IPS DF 6.9 (cell line): ENCODE data around the gene LPAR5.
A peak's percentile ranks its signal among the peaks of the same experiment; 100 is the strongest.

Experiments used
- DNase-seq: peaks from one replicate; pipeline ENCODE4 v3.0.0-alpha.2; 2013; ENCODE audit warnings: low read depth, low spot score
- H3K27ac ChIP-seq: one replicate; pipeline ENCODE4 v1.5.1; 2013; ENCODE audit warnings: low read length, control low read depth
- H3K27me3 ChIP-seq: 2 replicates; pipeline ENCODE4 v1.6.1; 2013; ENCODE audit warnings: mild to moderate bottlenecking, low read length; ENCODE audit not compliant: control insufficient read depth, insufficient read depth
- H3K36me3 ChIP-seq: 2 replicates; pipeline ENCODE4 v1.6.1; 2013; ENCODE audit warnings: low read length; ENCODE audit not compliant: control insufficient read depth, insufficient read depth
- H3K4me1 ChIP-seq: 2 replicates; pipeline ENCODE4 v1.6.1; 2013; ENCODE audit warnings: low read length; ENCODE audit not compliant: control insufficient read depth, insufficient read depth
- H3K4me3 ChIP-seq: 2 replicates; pipeline ENCODE4 v1.5.1; 2013; ENCODE audit warnings: mild to moderate bottlenecking, low read length
- H3K9me3 ChIP-seq: 2 replicates; pipeline ENCODE4 v1.6.1; 2013; ENCODE audit warnings: low read length, inconsistent platforms; ENCODE audit not compliant: control insufficient read depth, insufficient read depth
- WGBS: extraction: QIAGEN DNeasy Blood & Tissue Kit; methylation state at CpG from one replicate; pipeline ENCODE4 v1.1.7; 2013; ENCODE audit warnings: mixed read lengths, missing lambda C conversion rate; ENCODE audit not compliant: insufficient read length, insufficient coverage; 5-methylcytosine and 5-hydroxymethylcytosine counted together

Gene LPAR5

DNA sequence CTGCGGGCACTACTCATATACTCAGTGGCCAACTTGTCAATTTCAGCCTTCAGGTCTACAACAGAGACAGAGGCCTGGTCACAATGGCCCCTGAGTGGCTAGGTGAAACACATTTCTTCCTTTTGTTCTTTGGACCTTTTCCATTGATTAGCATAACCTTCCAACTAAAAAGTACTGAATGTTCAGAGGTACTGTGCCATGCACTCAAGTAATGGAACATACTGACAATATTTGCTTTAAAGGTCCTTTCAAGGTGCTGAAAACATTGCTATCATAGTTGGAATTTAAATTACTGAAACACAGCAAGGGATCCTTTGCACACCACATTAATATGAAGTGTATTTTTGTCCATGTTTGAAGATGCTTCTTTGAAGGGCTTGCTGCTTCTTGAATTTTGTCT, 17.6 kb upstream of the LPAR5 start:
- no peak for DNase-seq
- H3K36me3 ChIP-seq = peaks cover 7% of the 10 kb centered on the region; the same call in 1 of the 2 replicates
- no peaks in the 10 kb centered on the region; the same call in 1 of the 2 replicates for H3K4me1 ChIP-seq
- no peaks in the 10 kb centered on the region for H3K27me3 ChIP-seq
- WGBS = no CpG with 5 or more reads among the region's 1 CpG
- no peak overlapping the region for H3K27ac ChIP-seq
- H3K4me3 ChIP-seq = no peak overlapping the region
- H3K9me3 ChIP-seq = no peaks in the 10 kb centered on the region

- WGBS = no CpG with 5 or more reads among the region's 12 CpGs
- Histone ChIP-seq H3K36me3 (peaks cover 7% of the 10 kb centered on the region; the same call in 1 of the 2 replicates), H3K4me1 (no peaks in the 10 kb centered on the region; the same call in 1 of the 2 replicates)
These were observed 16.6 kb upstream of the LPAR5 start for GRCh38 chr12:6652391-6652790.

DNA sequence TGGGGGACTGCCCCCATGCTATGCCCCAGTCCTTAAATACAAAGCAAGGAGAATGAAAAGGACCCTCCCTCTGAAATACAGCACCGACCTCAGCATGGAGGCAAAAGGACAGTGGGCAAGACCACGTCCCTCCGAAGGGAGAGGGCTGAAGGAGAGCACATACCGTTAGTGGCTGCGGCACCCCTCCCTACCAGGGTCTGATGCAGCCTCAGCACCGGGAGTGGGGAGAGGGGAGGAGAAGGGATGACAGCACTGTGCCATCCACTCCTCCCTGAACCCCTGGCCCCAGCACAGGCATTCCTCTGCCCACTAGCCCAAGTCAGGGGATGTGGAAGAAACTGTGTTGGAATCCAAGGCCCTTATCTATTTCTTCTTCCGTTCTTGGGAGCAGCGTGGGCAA, 15.1 kb upstream of the LPAR5 start:
- WGBS = no CpG with 5 or more reads among the region's 8 CpGs
- no peak overlapping the region for H3K4me3 ChIP-seq
- H3K36me3 ChIP-seq = peaks cover 7% of the 10 kb centered on the region; the same call in 1 of the 2 replicates
- H3K27me3 ChIP-seq = no peaks in the 10 kb centered on the region
- H3K27ac ChIP-seq = no peak overlapping the region
- H3K9me3 ChIP-seq = no peaks in the 10 kb centered on the region
- no peak for DNase-seq
- no peaks in the 10 kb centered on the region; the same call in 1 of the 2 replicates for H3K4me1 ChIP-seq

More at GRCh38 chr12:6652391-6652790, 16.6 kb upstream of the LPAR5 start:
- no peak overlapping the region for H3K4me3 ChIP-seq
- no peaks in the 10 kb centered on the region for H3K27me3 ChIP-seq
- DNase-seq = no peak
- H3K27ac ChIP-seq = no peak overlapping the region
- H3K9me3 ChIP-seq = no peaks in the 10 kb centered on the region

DNA sequence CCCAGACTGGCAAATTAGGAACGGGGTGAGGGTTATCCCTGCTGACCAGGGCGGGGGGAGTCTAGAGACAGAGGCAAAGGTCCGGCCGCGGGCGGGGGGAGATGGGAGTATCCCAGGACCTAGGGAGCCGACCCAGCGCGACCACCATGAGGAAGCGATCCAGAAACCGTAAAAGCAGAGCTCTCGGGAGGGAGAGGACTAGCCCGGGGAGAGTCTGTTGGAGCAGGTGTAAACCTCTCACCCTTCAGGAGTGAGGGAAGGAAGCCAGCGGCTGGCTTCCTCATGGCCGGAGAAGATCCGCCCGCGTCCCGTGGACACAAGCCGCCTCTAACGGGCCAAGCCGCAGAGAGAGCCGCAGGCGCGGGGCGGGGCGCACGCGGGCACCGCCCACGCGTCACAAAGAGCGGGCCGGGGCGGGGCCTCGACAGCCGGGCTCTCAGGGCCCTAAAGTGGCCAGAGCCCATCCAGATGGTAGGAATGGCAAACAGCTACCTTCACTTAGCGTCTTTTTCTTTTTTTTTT, 11.4 kb upstream of the LPAR5 start, which contains the start of gene ACRBP:
TSS of gene ACRBP (minus strand) at position 350 of the 522 bp plus-strand sequence. CDS start at position 284, 66 bp downstream.
- peak; percentile 45 for DNase-seq
- Histone ChIP-seq H3K4me3 (peak within 1 kb of the TSS; percentile 63; the same call in 1 of the 2 replicates), H3K27me3 (no peaks in the 10 kb centered on the region)

DNA sequence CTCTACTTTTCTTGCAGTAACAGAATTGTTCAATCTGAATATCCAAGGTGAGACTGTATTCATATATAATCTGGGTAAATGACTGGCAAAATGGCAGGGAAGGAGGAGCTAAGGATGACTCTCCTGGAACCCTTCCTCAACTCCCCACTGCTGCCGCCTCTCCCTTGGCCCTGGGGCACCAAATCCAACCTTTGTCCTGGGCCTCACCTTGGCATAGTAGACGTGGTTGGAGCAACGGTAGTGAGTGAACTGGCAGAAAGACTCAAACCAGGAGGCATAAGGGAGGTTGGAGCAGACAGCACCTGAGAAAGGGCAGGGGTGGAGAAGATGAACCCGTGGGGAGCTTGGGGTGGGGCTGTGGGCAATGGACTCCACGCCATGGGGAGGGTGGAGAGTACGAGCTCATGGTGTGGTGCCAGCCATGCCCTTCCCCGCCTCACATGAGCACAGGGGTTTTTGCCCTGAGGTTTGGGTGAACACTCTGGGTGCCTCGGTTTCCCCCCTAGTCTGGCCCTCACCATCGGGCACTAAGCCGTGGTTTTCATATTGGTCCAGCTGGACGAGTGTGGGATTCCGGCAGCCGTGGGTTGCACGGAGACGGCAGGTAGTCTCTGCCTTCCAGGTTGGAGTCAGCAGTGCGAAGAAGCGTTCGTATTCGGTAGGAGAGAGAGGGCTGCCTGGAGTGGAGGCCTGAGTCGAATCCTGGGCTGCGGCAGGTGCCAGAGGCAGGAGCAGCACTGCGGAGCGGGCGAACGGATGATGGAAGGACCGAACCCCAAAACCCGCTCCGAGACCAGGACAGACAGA, 10.7 kb upstream of the LPAR5 start:
- Histone ChIP-seq H3K27ac (no peak overlapping the region), H3K4me3 (peak overlapping the region; percentile 63; the same call in 1 of the 2 replicates), H3K36me3 (peaks cover 4% of the 10 kb centered on the region; the same call in 1 of the 2 replicates), H3K4me1 (peaks cover 2% of the 10 kb centered on the region), H3K27me3 (no peaks in the 10 kb centered on the region), H3K9me3 (no peaks in the 10 kb centered on the region)
- WGBS = no CpG with 5 or more reads among the region's 28 CpGs
- no peak for DNase-seq

More for the DNA sequence above, 11.4 kb upstream of the LPAR5 start, which contains the start of gene ACRBP:
- Histone ChIP-seq H3K9me3 (no peaks in the 10 kb centered on the region), H3K27ac (no peak within 1 kb of the TSS), H3K36me3 (peaks cover 5% of the 10 kb centered on the region; the same call in 1 of the 2 replicates), H3K4me1 (peaks cover 2% of the 10 kb centered on the region)
- no CpG with 5 or more reads among the region's 38 CpGs for WGBS

DNA sequence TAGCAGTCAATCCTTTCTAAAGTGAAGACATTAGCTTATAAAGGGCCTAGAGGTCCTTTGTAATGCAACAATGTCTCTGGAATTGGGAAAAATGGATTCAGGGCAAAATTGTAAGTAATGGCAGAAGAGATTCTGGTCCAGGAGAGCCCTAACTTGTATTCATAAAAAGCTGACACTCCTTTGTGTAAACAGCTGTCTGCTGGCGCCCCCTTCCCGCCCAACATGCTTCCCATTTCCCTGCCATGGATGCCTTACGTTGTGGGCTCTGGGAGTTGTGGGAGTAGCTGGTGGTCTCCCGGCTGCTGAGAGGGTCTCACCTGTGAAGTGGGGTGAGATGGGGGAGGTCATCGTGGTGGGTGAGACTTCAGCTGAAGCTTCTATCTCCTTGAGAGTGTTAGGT, 9.1 kb upstream of the LPAR5 start:
- H3K4me1 ChIP-seq = peaks cover 2% of the 10 kb centered on the region; the same call in 1 of the 2 replicates
- H3K4me3 ChIP-seq = no peak overlapping the region
- no peak for DNase-seq
- no peak overlapping the region for H3K27ac ChIP-seq
- WGBS = no CpG with 5 or more reads among the region's 5 CpGs
- no peaks in the 10 kb centered on the region for H3K27me3 ChIP-seq
- no peaks in the 10 kb centered on the region for H3K36me3 ChIP-seq
- no peaks in the 10 kb centered on the region for H3K9me3 ChIP-seq

- H3K4me1 ChIP-seq = peaks cover 2% of the 10 kb centered on the region; the same call in 1 of the 2 replicates
- no peaks in the 10 kb centered on the region for H3K9me3 ChIP-seq
- no peaks in the 10 kb centered on the region for H3K36me3 ChIP-seq
- no peak overlapping the region for H3K4me3 ChIP-seq
- H3K27me3 ChIP-seq = no peaks in the 10 kb centered on the region
- WGBS = no CpG with 5 or more reads among the region's 6 CpGs
- H3K27ac ChIP-seq = no peak overlapping the region
- no peak for DNase-seq
These were observed 8.5 kb upstream of the LPAR5 start for GRCh38 chr12:6644257-6644596.

DNA sequence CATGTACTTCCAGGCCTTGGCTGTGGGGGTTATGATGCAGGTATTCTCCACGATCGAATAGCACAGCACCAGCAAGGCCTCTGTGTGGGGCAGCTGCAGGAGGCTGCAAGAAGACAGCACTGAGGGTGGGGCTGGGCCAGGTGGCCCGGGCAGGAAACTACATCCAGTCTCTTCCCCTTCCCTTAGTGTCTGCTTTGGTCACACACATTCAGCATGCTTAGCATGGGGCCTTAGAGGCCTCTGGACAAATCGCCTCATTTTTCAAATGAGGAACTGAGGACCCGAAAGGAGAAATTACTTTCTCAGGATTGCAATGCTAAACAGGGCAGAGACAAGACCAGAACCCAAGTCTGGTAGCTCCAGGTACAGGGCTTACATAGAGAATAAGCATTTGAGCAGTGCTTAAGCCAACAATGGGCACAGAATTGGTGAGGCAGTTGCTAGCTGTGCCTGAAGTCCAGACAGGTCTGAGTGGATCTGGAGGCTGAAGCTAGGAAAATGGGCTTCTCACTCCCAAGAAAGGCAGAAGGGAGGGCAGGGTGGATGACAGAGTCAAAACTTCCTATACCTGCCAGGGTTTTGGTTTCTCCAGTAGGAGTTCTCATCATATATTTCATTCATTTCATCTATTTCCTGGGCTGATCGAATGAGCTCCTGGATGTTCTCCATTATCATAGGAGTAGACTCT, 8.0 kb upstream of the LPAR5 start:
- no CpG with 5 or more reads among the region's 6 CpGs for WGBS
- no peaks in the 10 kb centered on the region for H3K9me3 ChIP-seq
- peaks cover 2% of the 10 kb centered on the region; the same call in 1 of the 2 replicates for H3K4me1 ChIP-seq
- no peak for DNase-seq
- H3K36me3 ChIP-seq = no peaks in the 10 kb centered on the region
- no peaks in the 10 kb centered on the region for H3K27me3 ChIP-seq
- H3K4me3 ChIP-seq = no peak overlapping the region
- no peak overlapping the region for H3K27ac ChIP-seq

- H3K9me3 ChIP-seq = no peaks in the 10 kb centered on the region
- H3K4me1 ChIP-seq = peaks cover 2% of the 10 kb centered on the region; the same call in 1 of the 2 replicates
These were observed 5.4 kb upstream of the LPAR5 start for GRCh38 chr12:6641131-6641530.

GRCh38 chr12:6640497-6640896, 4.7 kb upstream of the LPAR5 start:
- H3K27me3 ChIP-seq = no peaks in the 10 kb centered on the region
- peaks cover 2% of the 10 kb centered on the region; the same call in 1 of the 2 replicates for H3K4me1 ChIP-seq
- H3K36me3 ChIP-seq = no peaks in the 10 kb centered on the region
- H3K9me3 ChIP-seq = no peaks in the 10 kb centered on the region
- no peak for DNase-seq
- no peak overlapping the region for H3K4me3 ChIP-seq
- H3K27ac ChIP-seq = no peak overlapping the region
- no CpG with 5 or more reads among the region's 4 CpGs for whole genome bisulfite sequencing

More at GRCh38 chr12:6641131-6641530, 5.4 kb upstream of the LPAR5 start:
- H3K27me3 ChIP-seq = no peaks in the 10 kb centered on the region
- no peaks in the 10 kb centered on the region for H3K36me3 ChIP-seq
- no peak for DNase-seq
- no peak overlapping the region for H3K27ac ChIP-seq
- H3K4me3 ChIP-seq = no peak overlapping the region
- WGBS = no CpG with 5 or more reads among the region's 4 CpGs
